Mesothelial cell of epicardium (in vitro differentiated cells): Measurements from ENCODE around the gene EIF4EBP3. TPM values are rescaled to one million over a fixed set of nuclear protein-coding genes. Genes with fewer than 3 reads are reported as not detected.

Experiments
- DNase-seq, 2 experiments: peaks; one replicate each; pipeline ENCODE4 v3.0.0; 2021; ENCODE audit warnings: low spot score in 2 of 2; ENCODE audit not compliant: unreplicated experiment in 2 of 2
- H3K27ac Mint-ChIP-seq: 2 replicates; pipeline ENCODE4 v1.8.0; 2021; ENCODE audit warnings: mixed read lengths
- H3K27me3 Mint-ChIP-seq: 2 replicates; pipeline ENCODE4 v1.8.0; 2021; ENCODE audit warnings: low read depth, mixed read lengths
- H3K36me3 Mint-ChIP-seq: 2 replicates; pipeline ENCODE4 v1.8.0; 2021; ENCODE audit warnings: mixed read lengths
- H3K4me1 Mint-ChIP-seq: 2 replicates; pipeline ENCODE4 v1.8.0; 2021; ENCODE audit warnings: mixed read lengths
- H3K4me3 Mint-ChIP-seq: 2 replicates; pipeline ENCODE4 v1.8.0; 2021; ENCODE audit warnings: mild to moderate bottlenecking, moderate library complexity, mixed read lengths
- H3K9me3 Mint-ChIP-seq: 2 replicates; pipeline ENCODE4 v1.8.0; 2021; ENCODE audit warnings: mixed read lengths
- CTCF ChIP-seq: fragments of 200-600 bp; sonication (generic); IDR thresholded peaks from one replicate; pipeline ENCODE4 v1.5.0; 2021; ENCODE audit warnings: antibody characterized with exemption; ENCODE audit not compliant: unreplicated experiment
- total RNA-seq: library from RNA; stranded (reverse); gene quantifications from 3 replicates; pipeline ENCODE4 v1.2.1, GENCODE V29; 2021

EIF4EBP3 gene
- total RNA-seq, 1 donor from 2014 or later: 7.6 TPM

GRCh38 chr5:140546851-140547507, 483 bp upstream of the EIF4EBP3 start:
- Mint-ChIP-seq H3K27ac (peak overlapping the region; percentile 85), H3K27me3 (no peaks in the 10 kb centered on the region), H3K4me1 (peaks cover 19% of the 10 kb centered on the region), H3K36me3 (peaks cover 20% of the 10 kb centered on the region), H3K4me3 (peak overlapping the region; percentile 64), H3K9me3 (no peaks in the 10 kb centered on the region)
- no peak for TF ChIP-seq CTCF
- DNase-seq: no peak

DNA sequence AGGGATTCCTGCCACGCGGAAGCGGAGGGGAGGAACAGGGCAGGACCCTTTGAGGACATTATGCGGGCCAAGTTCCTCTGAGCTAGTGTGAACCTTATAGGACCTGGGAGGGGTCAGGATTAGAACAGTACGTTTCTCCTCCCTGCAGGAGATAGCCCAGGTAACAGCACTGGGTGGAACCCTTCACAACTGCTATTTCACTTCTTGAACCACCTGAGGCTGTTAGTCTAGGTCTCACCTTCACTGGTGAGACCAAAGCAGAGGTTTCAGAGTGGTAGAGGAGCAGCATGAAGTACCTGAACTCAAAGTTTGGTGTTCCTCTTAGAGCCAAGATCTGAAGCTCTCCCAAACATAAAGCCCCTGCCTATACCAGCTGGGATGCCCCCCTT, 832 bp downstream of the EIF4EBP3 start:
- DNase-seq: no peak
- Mint-ChIP-seq H3K4me1 (peaks cover 19% of the 10 kb centered on the region), H3K36me3 (peaks cover 21% of the 10 kb centered on the region), H3K27me3 (no peaks in the 10 kb centered on the region), H3K4me3 (peak overlapping the region; percentile 64), H3K27ac (peak overlapping the region; percentile 85), H3K9me3 (no peaks in the 10 kb centered on the region)
- no peak for TF ChIP-seq CTCF

DNA sequence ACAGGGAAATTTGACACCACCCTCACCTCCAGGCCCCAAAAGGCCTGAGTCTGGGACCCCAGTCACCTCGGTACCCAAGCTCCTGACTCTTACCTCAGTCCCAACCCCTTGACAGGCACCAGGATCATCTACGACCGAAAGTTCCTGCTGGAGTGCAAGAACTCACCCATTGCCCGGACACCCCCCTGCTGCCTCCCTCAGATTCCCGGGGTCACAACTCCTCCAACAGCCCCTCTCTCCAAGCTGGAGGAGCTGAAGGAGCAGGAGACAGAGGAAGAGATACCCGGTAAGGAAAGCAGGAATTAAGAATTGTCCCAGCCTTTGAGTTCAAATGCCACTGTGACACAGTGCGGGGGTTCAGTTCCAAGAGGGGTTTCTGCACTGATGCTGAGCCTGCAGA, 1.3 kb downstream of the EIF4EBP3 start:
- no peak for DNase-seq
- peaks cover 19% of the 10 kb centered on the region for H3K4me1 Mint-ChIP-seq
- TF ChIP-seq CTCF: no peak
- no peak overlapping the region for H3K4me3 Mint-ChIP-seq
- H3K9me3 Mint-ChIP-seq: no peaks in the 10 kb centered on the region
- peak overlapping the region; percentile 85 for H3K27ac Mint-ChIP-seq
- peaks cover 20% of the 10 kb centered on the region for H3K36me3 Mint-ChIP-seq
- no peaks in the 10 kb centered on the region for H3K27me3 Mint-ChIP-seq

DNA sequence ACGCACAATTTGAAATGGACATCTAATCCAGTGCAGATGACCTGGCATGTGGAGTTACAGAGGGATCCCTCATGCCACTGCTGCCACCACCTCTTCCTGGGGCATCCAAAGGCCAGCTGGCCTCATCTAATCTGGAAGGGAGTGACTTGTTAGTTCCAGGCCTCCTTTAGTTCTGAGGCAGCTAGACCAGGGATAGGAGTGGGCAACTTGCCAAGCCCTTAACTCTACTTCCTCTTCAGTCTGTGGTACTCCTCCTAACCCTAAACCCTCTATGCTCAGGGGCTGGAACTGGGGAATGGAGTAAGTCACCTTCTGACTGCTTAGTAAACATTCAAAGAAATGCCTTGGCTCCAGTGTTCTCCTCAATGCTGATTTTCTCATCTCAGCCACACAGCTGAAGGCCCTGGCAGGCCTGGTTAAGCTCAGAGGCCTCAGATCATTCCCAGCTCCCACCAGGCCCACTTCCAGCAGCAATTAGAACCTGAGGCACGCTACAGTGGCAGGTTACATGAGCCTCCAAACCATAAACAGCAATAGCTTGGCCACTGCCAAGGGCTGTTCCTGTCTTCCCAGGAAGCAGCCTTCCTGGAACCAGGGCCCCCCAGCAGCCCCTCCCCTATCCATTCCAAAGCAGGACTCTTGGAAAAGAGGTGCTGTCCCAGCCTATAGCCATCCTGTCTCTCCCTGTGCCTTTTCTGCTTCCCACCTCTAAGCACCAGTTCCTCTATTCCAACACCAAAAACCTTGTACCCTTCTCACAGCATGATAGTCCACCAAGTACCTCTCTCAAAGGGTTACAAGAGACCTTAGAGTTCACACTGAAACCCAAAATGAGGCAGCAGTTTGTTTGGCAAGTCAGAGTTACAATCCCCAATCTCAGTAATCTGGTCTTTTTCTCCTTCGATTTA, 2.0 kb downstream of the EIF4EBP3 start:
- peaks cover 22% of the 10 kb centered on the region for H3K4me1 Mint-ChIP-seq

More for the DNA sequence above, 2.0 kb downstream of the EIF4EBP3 start:
- no peaks in the 10 kb centered on the region for H3K27me3 Mint-ChIP-seq
- H3K36me3 Mint-ChIP-seq: peaks cover 15% of the 10 kb centered on the region
- H3K4me3 Mint-ChIP-seq: peak overlapping the region; percentile 42
- no peaks in the 10 kb centered on the region for H3K9me3 Mint-ChIP-seq
- TF ChIP-seq CTCF: no peak
- peak overlapping the region; percentile 85 for H3K27ac Mint-ChIP-seq
- DNase-seq: no peak
